Omental fat pad (tissue), 4 donors: Measurements from ENCODE around the gene ALK. TPM values are rescaled to one million over a fixed set of nuclear protein-coding genes. Genes with fewer than 3 reads are reported as not detected.

ENCODE experiments used
- ATAC-seq: fragments of 150-250 bp; one replicate; pipeline ENCODE4 v1.9.1; 2016; ENCODE audit warnings: mild to moderate bottlenecking, moderate library complexity; ENCODE audit not compliant: low FRiP score
- DNase-seq: peaks from one replicate; pipeline ENCODE4 v3.0.0-alpha.2; 2019; ENCODE audit warnings: low spot score
- total RNA-seq, 4 donors: library from RNA; depleted of rRNA; stranded (reverse); fragments of >200 nt; gene quantifications; one replicate each; pipeline ENCODE4 v1.1.0, GENCODE V29; 2016
- TF ChIP-seq, protein P1 (sequence below), 3 donors: fragments of 450-650 bp; IDR thresholded peaks; one replicate each; pipeline ENCODE4 v1.5.1; 2016 to 2017; ENCODE audit warnings: antibody characterized with exemption in 3 of 3, mild to moderate bottlenecking in 3 of 3, moderate library complexity in 2 of 3

The ALK gene
- total RNA-seq, 4 donors from 2014 or later: 0.12 to 2.2 (median 0.44) TPM; not detected in 1

DNA sequence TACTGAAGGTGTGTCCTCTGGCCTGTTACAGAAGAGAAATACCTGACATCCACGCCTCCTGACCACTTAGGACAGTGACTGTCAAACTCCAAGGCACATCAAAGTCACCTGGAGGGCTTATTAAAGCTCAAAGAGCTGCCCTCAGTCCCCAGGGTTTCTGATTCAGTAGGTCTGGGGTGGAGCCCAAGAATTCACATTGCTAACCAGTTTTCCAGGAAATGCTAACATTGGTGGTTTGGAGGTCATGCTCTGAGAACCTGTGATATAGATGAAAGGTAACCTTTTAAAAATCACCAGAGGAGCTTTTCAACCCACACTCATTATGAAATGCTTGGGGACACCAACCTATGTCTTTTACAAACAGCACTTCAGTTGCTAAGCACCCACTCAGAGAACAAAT is 172.3 kb downstream of the ALK start:
- TF ChIP-seq, protein P1, sequence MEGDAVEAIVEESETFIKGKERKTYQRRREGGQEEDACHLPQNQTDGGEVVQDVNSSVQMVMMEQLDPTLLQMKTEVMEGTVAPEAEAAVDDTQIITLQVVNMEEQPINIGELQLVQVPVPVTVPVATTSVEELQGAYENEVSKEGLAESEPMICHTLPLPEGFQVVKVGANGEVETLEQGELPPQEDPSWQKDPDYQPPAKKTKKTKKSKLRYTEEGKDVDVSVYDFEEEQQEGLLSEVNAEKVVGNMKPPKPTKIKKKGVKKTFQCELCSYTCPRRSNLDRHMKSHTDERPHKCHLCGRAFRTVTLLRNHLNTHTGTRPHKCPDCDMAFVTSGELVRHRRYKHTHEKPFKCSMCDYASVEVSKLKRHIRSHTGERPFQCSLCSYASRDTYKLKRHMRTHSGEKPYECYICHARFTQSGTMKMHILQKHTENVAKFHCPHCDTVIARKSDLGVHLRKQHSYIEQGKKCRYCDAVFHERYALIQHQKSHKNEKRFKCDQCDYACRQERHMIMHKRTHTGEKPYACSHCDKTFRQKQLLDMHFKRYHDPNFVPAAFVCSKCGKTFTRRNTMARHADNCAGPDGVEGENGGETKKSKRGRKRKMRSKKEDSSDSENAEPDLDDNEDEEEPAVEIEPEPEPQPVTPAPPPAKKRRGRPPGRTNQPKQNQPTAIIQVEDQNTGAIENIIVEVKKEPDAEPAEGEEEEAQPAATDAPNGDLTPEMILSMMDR (IDR thresholded peaks at IDR 0.05): no peak
- ATAC-seq (no peak), DNase-seq (no peak)

DNA sequence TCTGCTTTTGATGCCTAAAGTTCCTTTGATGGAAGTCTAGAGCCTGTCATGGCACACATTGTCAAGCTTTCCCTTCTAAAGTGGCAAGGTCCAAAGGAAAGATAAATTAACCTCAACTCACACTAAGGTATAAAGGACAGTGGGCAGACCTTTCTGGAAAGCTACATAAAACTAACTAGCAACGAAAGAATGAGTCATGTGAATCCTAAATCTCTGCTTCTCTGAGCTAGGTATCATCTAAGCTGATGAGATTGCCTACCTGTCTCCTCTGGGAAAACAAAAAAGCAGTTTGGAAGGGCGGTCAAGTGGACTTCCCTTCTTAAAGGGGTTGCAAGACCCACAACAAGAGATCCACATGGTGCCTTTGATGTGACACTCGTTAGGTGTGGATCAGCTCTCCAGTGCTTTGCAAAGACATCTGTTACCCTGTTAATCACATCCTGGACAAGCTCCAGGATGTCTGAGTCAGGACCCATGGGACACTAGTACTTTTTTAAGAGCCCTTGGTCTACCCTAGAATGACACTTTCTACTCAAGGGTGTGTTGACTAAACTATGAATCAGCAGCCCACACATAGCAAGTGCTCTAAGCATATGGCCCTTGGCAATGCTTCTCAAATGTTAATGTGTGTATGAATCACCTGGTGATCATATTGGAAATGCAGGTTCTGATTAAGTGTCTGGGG is 173.5 kb downstream of the ALK start:
- DNase-seq: no peak
- TF ChIP-seq, protein P1 (IDR thresholded peaks at IDR 0.05): no peak
- no peak for ATAC-seq

DNA sequence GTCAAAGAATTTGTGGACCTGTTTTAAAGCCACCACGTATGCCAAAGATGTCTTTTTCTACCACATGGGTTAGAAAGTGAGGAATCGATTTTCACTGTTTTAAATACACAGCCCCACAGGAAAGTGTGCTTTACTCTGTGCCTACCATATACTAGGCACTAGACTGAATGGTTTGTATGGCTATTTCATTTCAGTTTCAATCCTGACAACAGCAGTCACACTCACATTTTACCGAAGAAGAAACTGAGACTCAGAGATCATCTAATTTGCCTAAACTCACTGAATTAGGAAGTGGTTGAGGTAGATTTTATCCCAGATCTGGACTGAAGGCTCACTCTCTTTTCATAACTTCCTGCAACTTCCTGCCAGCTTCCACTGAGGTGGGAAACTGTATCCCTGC is 176.4 kb downstream of the ALK start:
- no peak for DNase-seq
- ATAC-seq: no peak
- TF ChIP-seq, protein P1 (IDR thresholded peaks at IDR 0.05): no peak

DNA sequence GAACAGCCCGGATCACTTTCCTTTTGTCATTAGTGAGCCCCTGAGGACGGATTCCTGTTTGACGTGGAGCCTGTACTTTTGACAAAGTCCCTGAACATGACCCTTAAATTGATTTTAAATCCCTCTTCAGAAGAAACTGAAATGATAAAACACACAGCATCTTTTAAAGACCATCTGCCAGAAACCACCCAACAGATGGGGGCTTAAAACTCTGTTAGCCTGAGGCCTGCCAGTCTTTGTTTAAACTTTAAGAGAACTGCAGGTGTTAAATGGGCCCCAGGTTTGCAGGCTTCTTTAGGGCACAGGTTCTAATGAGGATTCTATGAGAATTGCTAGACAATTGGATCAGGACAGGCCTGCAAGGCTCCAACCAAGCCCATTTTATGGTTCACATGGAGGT is 177.9 kb downstream of the ALK start:
- DNase-seq (no peak), ATAC-seq (no peak)
- TF ChIP-seq, protein P1 (IDR thresholded peaks at IDR 0.05): no peak

DNA sequence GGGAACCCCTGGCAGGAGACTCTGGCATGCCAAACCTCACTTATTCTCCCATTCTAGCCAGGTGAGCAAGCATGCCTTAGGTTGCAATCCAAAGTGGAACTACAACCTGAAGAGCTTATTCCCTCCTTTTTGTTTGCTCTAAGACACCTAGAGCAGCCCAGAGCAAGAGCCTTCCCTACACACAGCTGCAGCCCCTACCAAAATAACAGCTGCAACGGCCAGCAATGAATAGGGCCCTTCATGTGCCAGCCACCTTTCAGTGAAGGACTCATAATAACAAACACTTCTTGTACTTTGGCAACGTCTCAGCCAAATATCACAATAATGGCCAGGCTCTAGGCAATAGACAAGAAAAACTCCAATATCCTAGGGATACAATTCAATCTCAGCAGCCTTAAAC is 178.7 kb downstream of the ALK start:
- TF ChIP-seq, protein P1 (IDR thresholded peaks at IDR 0.05): no peak
- DNase-seq (no peak), ATAC-seq (no peak)

DNA sequence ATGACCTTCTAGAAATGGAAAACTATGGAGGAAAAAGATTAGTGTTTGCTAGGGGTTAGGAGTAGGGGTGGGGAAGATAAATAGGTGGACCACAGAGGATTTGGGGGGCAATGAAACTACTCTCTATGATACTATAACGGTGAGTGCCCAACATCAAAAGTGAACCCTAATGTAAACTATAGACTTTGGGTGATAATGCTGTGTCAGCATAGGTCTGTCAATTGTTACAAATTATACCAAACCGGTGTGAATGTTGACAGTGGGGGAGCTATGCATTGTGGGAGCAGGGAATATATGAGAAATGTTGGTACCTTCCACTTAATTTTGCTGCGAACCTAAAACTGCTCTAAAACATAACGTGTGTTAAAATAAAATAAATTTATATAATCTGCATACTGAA is 180.3 kb downstream of the ALK start:
- TF ChIP-seq, protein P1 (IDR thresholded peaks at IDR 0.05): no peak
- DNase-seq (no peak), ATAC-seq (no peak)

DNA sequence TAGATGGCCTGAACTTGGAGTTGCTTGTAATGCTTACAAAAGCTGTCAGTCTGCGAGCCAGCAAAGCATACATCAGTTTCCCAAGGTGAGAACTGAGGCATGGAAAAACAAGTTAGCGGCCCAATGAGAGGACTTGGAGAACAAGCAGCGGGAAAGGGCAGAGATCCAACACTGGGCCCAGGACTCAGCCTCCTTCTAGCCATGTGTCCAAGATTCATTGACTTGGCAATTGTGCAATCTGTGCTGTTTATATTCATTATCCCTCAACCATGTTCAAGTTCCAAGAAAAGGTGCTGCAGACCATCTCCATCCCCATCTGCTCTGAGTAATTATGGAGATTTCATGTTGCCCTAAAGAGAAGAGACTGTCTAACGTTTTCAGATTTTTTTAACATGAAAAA is 187.4 kb downstream of the ALK start:
- no peak for DNase-seq
- TF ChIP-seq, protein P1 (IDR thresholded peaks at IDR 0.05): no peak

More for the DNA sequence above, 187.4 kb downstream of the ALK start:
- no peak for ATAC-seq
